Measurements from ENCODE around the gene ALDH3A2. TPM values are rescaled to one million over a fixed set of nuclear protein-coding genes. Genes with fewer than 3 reads are reported as not detected.

The ALDH3A2 gene
- total RNA-seq: 50.7 and 69.1 TPM in 2 replicates

GRCh38 chr17:19648475-19649273, at the start of gene ALDH3A2:
TSS of gene ALDH3A2 (plus strand) at chr17:19648751. CDS start at chr17:19648972, 221 bp downstream.

GRCh38 chr17:19716108-19717030, 67.8 kb downstream of the ALDH3A2 start, which contains the start of gene SLC47A2:
TSS of gene SLC47A2 (minus strand) at chr17:19716584. CDS start at chr17:19716555, 29 bp downstream.

Other genes starting within 250 kb of the ALDH3A2 start
- gene RNF112, start 237.5 kb upstream of the ALDH3A2 start, total RNA-seq: not detected in 2 replicates
- gene SLC47A1, start 114.9 kb upstream of the ALDH3A2 start, total RNA-seq: 2.3 and 4.4 TPM in 2 replicates
- gene SLC47A2, start 67.8 kb downstream of the ALDH3A2 start, total RNA-seq: not detected in 2 replicates
- 0.61 TPM in 1 of 2 replicates, not detected in the other for gene ALDH3A1, start 99.5 kb downstream of the ALDH3A2 start, total RNA-seq
- 12.0 and 17.5 TPM in 2 replicates for gene ULK2, start 219.2 kb downstream of the ALDH3A2 start, total RNA-seq

All from epithelial cell of umbilical artery (primary cell).